GM23338 (cell line): ENCODE data around the gene NLK. TPM values are rescaled to one million over a fixed set of nuclear protein-coding genes. Genes with fewer than 3 reads are reported as not detected.
"Not testable (repeated sequence)": the region's sequence is repeated elsewhere in the genome, so short reads cannot be mapped to it uniquely, and the experiment has no call there.

Experiments
- ATAC-seq: fragments of 200-7000 bp; cut with Tn5 transposase; 3 replicates; pipeline ENCODE4 v1.9.1; 2020
- DNase-seq: peaks from one replicate; pipeline ENCODE4 v3.0.0-alpha.2; 2015; ENCODE audit warnings: low spot score
- H2AFZ ChIP-seq: fragments of 200-600 bp; sonication (generic); 2 replicates; pipeline ENCODE4 v1.8.0; 2016; ENCODE audit warnings: antibody characterized with exemption, mild to moderate bottlenecking, moderate library complexity
- H3F3A ChIP-seq: fragments of 200-600 bp; sonication (generic); replicated peaks from 2 replicates; pipeline ENCODE4 v1.8.0; 2017; ENCODE audit warnings: antibody characterized with exemption, mixed run types, low read depth
- H3K27ac ChIP-seq: fragments of 200-600 bp; sonication (generic); 2 replicates; pipeline ENCODE4 v1.6.1; 2016; ENCODE audit warnings: low read depth
- H3K27me3 ChIP-seq: fragments of 200-600 bp; sonication (generic); 2 replicates; pipeline ENCODE4 v1.8.0; 2016; ENCODE audit warnings: mild to moderate bottlenecking, mixed run types, moderate library complexity; ENCODE audit not compliant: insufficient read depth
- H3K36me3 ChIP-seq: fragments of 200-600 bp; sonication (generic); 2 replicates; pipeline ENCODE4 v1.8.0; 2016; ENCODE audit warnings: mild to moderate bottlenecking; ENCODE audit not compliant: insufficient read depth
- H3K4me1 ChIP-seq: fragments of 200-600 bp; sonication (generic); 2 replicates; pipeline ENCODE4 v1.8.0; 2016; ENCODE audit warnings: mild to moderate bottlenecking, moderate library complexity; ENCODE audit not compliant: insufficient read depth
- H3K4me2 ChIP-seq: fragments of 200-600 bp; sonication (generic); 2 replicates; pipeline ENCODE4 v1.7.1; 2017; ENCODE audit warnings: mixed run types
- H3K4me3 ChIP-seq: fragments of 200-600 bp; sonication (generic); 2 replicates; pipeline ENCODE4 v1.6.1; 2016; ENCODE audit warnings: mixed run types
- H3K79me2 ChIP-seq: fragments of 200-600 bp; sonication (generic); replicated peaks from 2 replicates; pipeline ENCODE4 v1.8.0; 2017; ENCODE audit warnings: mild to moderate bottlenecking; ENCODE audit not compliant: insufficient read depth
- H3K9me2 ChIP-seq: fragments of 200-600 bp; sonication (generic); 2 replicates; pipeline ENCODE4 v1.8.0; 2017; ENCODE audit not compliant: insufficient read depth
- H4K20me1 ChIP-seq: fragments of 200-600 bp; sonication (generic); replicated peaks from 2 replicates; pipeline ENCODE4 v1.8.0; 2017; ENCODE audit warnings: mild to moderate bottlenecking; ENCODE audit not compliant: insufficient read depth
- H3K27ac Mint-ChIP-seq: 2 replicates; pipeline ENCODE4 v1.8.0; 2020; ENCODE audit warnings: inconsistent platforms, mild to moderate bottlenecking, moderate library complexity, mixed read lengths
- H3K27me3 Mint-ChIP-seq: 3 replicates; pipeline ENCODE4 v1.8.0; 2022; ENCODE audit warnings: low read depth, mild to moderate bottlenecking, moderate library complexity, mixed read lengths, inconsistent platforms; ENCODE audit not compliant: insufficient read depth, poor library complexity
- H3K36me3 Mint-ChIP-seq: 3 replicates; pipeline ENCODE4 v1.8.0; 2021; ENCODE audit warnings: low read depth, mild to moderate bottlenecking, inconsistent platforms, moderate library complexity, mixed read lengths
- H3K4me1 Mint-ChIP-seq: 3 replicates; pipeline ENCODE4 v1.8.0; 2020; ENCODE audit warnings: mild to moderate bottlenecking, inconsistent platforms, mixed read lengths
- H3K4me3 Mint-ChIP-seq: 3 replicates; pipeline ENCODE4 v1.8.0; 2021; ENCODE audit warnings: moderate library complexity, mild to moderate bottlenecking, inconsistent platforms, mixed read lengths
- H3K9me3 Mint-ChIP-seq: 3 replicates; pipeline ENCODE4 v1.8.0; 2020; ENCODE audit warnings: moderate library complexity, mild to moderate bottlenecking, inconsistent platforms, mixed read lengths
- CREB1 ChIP-seq: fragments of 250-450 bp; sonication (Bioruptor Pico); IDR thresholded peaks from 2 replicates; pipeline ENCODE4 v1.5.0; 2020; ENCODE audit warnings: low read depth, mild to moderate bottlenecking, moderate library complexity
- EZH2 ChIP-seq: fragments of 200-600 bp; sonication (generic); IDR thresholded peaks from one replicate; pipeline ENCODE4 v1.8.0; 2017; ENCODE audit warnings: antibody characterized with exemption, mild to moderate bottlenecking, low read depth; ENCODE audit not compliant: unreplicated experiment
- EZH2phosphoT487 ChIP-seq: fragments of 200-600 bp; sonication (generic); IDR thresholded peaks from one replicate; pipeline ENCODE4 v1.8.1; 2018; ENCODE audit warnings: antibody characterized with exemption; ENCODE audit not compliant: unreplicated experiment
- JUNB ChIP-seq: IDR thresholded peaks from one replicate; pipeline ENCODE4 v1.6.1; 2016; ENCODE audit warnings: antibody characterized with exemption; ENCODE audit not compliant: unreplicated experiment
- STAT1 ChIP-seq: IDR thresholded peaks from one replicate; pipeline ENCODE4 v1.6.1; 2016; ENCODE audit warnings: antibody characterized with exemption; ENCODE audit not compliant: unreplicated experiment
- ZNF114 ChIP-seq: fragments of 250-450 bp; sonication (Bioruptor Pico); IDR thresholded peaks from 2 replicates; pipeline ENCODE4 v1.5.0; 2020; ENCODE audit warnings: mild to moderate bottlenecking, moderate library complexity
- polyA plus RNA-seq: library from polyadenylated mRNA; unstranded; fragments of >200 nt; fragmentation: Nextera tagmentation; extraction: Ambion mirVana; gene quantifications from 2 replicates; pipeline ENCODE4 v1.2.1, GENCODE V29; 2016
- total RNA-seq: library from RNA; depleted of rRNA; stranded (reverse); fragments of >200 nt; shearing (Covaris generic); gene quantifications from 2 replicates; pipeline ENCODE4 v1.2.3, GENCODE V29; 2014
- TF ChIP-seq, protein P1 (sequence below): fragments of 250-450 bp; sonication (Bioruptor Pico); IDR thresholded peaks from 2 replicates; pipeline ENCODE4 v1.5.0; 2020; ENCODE audit warnings: mild to moderate bottlenecking, moderate library complexity
- TF ChIP-seq, protein P2 (sequence below): IDR thresholded peaks from 2 replicates; pipeline ENCODE4 v1.6.1; 2016; ENCODE audit warnings: antibody characterized with exemption

NLK gene
- total and polyA plus RNA-seq, 2 experiments from 2014 or later = 34.7 to 78.5 TPM

DNA sequence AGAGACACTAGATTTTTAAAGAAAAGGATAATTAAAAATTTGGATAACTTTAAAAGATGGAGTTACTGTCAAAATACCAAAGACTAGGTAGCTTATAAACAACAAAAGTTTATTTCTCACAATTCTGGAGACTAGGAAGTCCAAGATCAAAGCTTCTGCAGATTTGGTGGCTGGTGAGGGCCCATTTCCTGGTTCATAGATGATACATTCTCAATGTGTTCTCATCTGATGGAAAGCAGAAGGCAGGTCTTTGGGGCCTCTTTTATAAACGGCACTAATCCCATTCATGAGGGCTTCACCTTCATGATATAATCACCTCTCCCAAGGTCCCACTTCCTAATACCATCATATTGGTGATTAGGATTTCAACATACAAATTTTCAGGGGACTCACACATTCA lies 33.7 kb downstream of the NLK start (continued):
- TF ChIP-seq, protein P1, sequence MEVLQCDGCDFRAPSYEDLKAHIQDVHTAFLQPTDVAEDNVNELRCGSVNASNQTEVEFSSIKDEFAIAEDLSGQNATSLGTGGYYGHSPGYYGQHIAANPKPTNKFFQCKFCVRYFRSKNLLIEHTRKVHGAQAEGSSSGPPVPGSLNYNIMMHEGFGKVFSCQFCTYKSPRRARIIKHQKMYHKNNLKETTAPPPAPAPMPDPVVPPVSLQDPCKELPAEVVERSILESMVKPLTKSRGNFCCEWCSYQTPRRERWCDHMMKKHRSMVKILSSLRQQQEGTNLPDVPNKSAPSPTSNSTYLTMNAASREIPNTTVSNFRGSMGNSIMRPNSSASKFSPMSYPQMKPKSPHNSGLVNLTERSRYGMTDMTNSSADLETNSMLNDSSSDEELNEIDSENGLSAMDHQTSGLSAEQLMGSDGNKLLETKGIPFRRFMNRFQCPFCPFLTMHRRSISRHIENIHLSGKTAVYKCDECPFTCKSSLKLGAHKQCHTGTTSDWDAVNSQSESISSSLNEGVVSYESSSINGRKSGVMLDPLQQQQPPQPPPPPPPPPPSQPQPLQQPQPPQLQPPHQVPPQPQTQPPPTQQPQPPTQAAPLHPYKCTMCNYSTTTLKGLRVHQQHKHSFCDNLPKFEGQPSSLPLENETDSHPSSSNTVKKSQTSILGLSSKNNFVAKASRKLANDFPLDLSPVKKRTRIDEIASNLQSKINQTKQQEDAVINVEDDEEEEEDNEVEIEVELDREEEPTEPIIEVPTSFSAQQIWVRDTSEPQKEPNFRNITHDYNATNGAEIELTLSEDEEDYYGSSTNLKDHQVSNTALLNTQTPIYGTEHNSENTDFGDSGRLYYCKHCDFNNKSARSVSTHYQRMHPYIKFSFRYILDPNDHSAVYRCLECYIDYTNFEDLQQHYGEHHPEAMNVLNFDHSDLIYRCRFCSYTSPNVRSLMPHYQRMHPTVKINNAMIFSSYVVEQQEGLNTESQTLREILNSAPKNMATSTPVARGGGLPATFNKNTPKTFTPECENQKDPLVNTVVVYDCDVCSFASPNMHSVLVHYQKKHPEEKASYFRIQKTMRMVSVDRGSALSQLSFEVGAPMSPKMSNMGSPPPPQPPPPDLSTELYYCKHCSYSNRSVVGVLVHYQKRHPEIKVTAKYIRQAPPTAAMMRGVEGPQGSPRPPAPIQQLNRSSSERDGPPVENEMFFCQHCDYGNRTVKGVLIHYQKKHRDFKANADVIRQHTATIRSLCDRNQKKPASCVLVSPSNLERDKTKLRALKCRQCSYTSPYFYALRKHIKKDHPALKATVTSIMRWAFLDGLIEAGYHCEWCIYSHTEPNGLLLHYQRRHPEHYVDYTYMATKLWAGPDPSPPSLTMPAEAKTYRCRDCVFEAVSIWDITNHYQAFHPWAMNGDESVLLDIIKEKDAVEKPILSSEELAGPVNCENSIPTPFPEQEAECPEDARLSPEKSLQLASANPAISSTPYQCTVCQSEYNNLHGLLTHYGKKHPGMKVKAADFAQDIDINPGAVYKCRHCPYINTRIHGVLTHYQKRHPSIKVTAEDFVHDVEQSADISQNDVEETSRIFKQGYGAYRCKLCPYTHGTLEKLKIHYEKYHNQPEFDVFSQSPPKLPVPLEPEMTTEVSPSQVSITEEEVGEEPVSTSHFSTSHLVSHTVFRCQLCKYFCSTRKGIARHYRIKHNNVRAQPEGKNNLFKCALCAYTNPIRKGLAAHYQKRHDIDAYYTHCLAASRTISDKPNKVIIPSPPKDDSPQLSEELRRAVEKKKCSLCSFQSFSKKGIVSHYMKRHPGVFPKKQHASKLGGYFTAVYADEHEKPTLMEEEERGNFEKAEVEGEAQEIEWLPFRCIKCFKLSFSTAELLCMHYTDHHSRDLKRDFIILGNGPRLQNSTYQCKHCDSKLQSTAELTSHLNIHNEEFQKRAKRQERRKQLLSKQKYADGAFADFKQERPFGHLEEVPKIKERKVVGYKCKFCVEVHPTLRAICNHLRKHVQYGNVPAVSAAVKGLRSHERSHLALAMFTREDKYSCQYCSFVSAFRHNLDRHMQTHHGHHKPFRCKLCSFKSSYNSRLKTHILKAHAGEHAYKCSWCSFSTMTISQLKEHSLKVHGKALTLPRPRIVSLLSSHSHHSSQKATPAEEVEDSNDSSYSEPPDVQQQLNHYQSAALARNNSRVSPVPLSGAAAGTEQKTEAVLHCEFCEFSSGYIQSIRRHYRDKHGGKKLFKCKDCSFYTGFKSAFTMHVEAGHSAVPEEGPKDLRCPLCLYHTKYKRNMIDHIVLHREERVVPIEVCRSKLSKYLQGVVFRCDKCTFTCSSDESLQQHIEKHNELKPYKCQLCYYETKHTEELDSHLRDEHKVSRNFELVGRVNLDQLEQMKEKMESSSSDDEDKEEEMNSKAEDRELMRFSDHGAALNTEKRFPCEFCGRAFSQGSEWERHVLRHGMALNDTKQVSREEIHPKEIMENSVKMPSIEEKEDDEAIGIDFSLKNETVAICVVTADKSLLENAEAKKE (CRISPR knock-in tag) = no peak
- TF ChIP-seq EZH2phosphoT487 (no peak), EZH2 (no peak), STAT1 (no peak), ZNF114 (CRISPR knock-in tag) (no peak), CREB1 (no peak), JUNB (no peak)
- TF ChIP-seq, protein P2, sequence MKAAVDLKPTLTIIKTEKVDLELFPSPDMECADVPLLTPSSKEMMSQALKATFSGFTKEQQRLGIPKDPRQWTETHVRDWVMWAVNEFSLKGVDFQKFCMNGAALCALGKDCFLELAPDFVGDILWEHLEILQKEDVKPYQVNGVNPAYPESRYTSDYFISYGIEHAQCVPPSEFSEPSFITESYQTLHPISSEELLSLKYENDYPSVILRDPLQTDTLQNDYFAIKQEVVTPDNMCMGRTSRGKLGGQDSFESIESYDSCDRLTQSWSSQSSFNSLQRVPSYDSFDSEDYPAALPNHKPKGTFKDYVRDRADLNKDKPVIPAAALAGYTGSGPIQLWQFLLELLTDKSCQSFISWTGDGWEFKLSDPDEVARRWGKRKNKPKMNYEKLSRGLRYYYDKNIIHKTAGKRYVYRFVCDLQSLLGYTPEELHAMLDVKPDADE = no peak

DNA sequence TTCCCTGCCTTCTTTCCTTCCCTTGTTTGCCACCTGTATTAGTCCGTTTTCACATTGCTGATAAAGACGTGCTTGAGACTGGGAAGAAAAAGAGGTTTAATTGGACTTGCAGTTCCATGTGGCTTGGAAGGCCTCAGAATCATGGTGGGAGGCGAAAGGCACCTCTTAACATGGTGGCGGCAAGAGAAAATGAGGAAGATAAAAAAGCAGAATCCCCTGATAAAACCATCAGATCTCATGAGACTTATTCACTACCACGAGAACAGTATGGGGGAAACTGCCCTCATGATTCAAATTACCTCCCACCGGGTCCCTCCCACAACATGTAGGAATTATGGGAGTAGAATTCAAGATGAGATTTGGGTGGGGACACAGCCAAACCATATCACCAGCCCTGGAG lies 34.7 kb downstream of the NLK start:
- H3F3A ChIP-seq, H3K27me3 ChIP-seq, H3K4me2 ChIP-seq, H3K27ac Mint-ChIP-seq, H3K4me3 ChIP-seq, DNase-seq, H3K4me3 Mint-ChIP-seq, H2AFZ ChIP-seq, H3K9me3 Mint-ChIP-seq, ATAC-seq, H3K9me2 ChIP-seq, H3K27me3 Mint-ChIP-seq, H3K36me3 ChIP-seq, H3K36me3 Mint-ChIP-seq, H3K27ac ChIP-seq: not testable (repeated sequence)
- H4K20me1 ChIP-seq = peaks cover 13% of the 10 kb centered on the region
- peaks cover 46% of the 10 kb centered on the region for H3K4me1 ChIP-seq
- H3K79me2 ChIP-seq = peaks cover 100% of the 10 kb centered on the region
- H3K4me1 Mint-ChIP-seq = peaks cover 63% of the 10 kb centered on the region
